ENCODE data around the gene CLIP2.
"Not testable (repeated sequence)": the region's sequence is repeated elsewhere in the genome, so short reads cannot be mapped to it uniquely, and the experiment has no call there.

The CLIP2 gene

DNA sequence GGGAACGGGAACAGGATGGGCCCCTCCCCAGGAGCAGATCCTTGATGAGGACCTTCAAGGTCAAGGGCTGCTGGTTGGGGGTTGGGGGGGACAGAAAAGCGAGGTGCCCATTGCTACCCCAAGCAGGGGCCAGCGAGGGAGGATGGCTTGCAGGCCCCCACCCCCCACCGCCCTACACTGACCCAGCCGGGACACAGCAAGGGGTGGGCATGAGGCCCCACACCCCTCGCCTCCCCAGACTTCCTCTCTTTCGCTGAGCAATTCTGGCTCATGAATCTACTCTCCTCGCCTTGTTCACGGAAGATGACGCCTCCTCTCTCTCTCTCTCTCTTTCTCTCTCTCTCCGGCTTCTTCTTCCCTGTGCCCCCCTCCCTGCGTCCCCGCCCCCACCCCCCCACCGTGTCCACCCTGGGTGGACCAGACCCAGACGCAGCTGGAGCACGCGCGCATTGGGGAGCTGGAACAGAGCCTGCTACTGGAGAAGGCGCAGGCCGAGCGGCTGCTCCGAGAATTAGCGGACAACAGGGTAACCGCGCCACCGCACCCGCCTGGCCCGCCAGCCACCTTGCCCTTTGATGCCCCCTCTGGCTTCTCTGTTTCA lies 83.4 kb downstream of the CLIP2 start:
- DNase-seq (ENCODE audit: low read depth) = no peak

DNA sequence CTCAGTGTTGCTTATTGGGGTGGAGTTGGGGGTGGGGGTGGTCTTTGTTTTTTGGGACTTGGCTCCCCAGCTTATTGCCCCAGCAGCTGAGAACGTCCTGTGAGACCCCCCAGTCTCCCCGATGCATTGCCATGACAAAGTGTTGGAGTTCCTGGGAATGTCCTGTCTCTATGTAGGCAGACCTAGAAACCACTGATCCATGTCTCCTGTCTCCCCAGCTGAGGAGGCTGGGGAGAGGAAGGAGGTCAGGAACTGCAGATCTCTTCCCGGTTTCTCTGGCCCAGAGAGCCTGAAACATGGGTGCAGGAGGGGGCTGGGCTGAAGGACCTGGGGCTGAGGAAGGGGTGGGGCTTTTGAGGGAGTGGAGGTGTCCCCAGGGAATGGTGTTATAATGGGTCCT lies 84.3 kb downstream of the CLIP2 start:
- no peak for DNase-seq (ENCODE audit: low read depth)

DNA sequence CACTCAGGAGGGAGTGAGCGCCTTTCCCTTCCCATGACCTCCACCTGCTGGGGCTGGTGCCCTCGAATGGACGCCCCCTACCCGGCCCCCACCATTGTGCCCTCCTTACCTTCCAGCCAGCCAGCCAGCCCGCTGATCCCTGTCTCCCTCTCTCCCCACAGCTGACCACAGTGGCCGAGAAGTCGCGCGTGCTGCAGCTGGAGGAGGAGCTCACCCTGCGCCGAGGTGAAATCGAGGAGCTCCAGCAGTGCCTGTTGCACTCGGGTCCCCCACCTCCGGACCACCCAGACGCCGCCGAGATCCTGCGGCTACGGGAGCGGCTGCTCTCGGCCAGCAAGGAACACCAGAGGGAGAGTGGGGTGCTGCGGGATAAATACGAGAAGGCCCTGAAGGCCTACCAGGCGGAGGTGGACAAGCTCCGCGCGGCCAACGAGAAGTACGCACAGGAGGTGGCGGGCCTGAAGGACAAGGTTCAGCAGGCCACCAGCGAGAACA lies 86.6 kb downstream of the CLIP2 start:
- no peak for DNase-seq (ENCODE audit: low read depth)

DNA sequence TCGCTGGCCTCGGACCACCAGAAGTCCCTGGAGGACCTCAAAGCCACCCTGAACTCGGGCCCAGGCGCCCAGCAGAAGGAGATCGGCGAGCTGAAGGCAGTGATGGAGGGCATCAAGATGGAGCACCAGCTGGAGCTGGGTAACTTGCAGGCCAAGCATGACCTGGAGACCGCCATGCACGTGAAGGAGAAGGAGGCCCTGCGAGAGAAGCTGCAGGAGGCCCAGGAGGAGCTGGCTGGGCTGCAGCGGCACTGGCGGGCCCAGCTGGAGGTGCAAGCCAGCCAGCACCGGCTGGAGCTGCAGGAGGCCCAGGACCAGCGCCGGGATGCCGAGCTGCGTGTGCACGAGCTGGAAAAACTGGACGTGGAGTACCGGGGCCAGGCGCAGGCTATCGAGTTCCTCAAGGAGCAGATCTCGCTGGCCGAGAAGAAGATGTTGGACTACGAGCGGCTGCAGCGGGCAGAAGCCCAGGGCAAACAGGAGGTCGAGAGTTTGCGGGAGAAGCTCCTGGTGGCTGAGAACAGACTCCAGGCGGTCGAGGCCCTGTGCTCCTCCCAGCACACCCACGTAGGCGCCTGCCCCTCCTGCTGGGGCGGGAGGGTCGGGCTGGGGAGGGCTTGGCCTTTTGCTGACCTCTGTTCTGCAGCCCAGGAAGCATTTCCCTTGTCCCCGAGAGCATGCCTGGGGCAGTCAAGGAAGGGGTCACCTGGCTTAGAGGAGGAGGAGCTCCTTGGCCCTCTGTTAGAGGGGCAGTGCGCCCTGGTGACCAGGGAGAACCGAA lies 87.2 kb downstream of the CLIP2 start:
- no peak for DNase-seq (ENCODE audit: low read depth)

DNA sequence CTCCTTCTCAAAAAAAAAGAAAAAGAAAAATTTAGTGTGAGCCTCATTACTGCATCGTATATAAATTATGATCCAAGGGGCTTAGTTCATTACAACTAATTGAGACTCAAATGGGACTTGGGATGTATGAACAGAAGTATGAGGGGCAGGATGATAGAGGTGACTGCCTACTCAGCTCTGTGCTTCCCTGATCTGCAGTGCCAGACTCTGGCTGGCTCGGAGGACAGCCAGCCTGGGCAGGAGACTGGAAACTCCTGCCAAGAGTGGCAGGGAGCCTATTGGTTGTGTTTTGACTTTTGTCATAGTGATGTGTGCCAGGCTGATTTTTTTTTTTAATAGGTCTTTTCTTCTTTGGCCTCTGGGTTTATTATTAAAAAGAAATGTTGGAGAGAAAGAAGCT lies 90.7 kb downstream of the CLIP2 start:
- no peak for DNase-seq (ENCODE audit: low read depth)

DNA sequence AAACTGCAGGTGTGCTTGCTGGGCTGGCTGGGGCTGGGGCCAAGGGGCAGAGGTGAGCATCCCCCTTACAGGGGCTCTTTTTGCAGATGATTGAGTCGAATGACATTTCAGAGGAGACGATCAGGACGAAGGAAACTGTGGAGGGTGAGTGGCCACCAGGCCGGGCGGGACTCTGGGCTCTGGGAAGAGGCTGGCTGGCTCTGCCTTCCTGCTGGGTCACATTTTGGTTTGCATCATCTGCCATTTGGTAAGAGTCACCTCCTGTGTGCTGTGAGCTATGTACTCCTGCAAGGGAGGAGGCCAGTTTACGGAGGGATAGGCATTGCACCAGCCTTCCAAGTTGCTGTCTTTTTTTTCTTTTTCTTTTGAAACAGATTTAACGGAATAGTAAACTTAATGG lies 91.5 kb downstream of the CLIP2 start:
- no peak for DNase-seq (ENCODE audit: low read depth)

DNA sequence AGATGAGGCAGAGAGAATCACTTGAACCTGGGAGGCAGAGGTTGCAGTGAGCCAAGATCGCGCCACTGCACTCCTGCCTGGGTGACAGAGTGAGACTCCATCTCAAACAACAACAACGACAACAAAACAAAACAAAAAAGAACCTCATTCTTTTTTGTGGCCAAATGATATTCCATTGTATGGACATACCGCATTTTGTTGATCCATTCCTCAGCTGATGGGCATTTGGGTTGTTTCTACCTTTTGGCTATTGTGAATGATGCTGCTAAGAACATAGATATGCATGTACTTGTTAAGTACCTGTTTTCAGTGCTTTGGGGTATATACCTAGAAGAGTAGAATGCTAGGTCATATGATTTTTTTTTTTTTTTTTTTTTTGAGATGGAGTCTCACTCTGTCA lies 94.9 kb downstream of the CLIP2 start:
- DNase-seq (ENCODE audit: low read depth) = not testable (repeated sequence)

DNA sequence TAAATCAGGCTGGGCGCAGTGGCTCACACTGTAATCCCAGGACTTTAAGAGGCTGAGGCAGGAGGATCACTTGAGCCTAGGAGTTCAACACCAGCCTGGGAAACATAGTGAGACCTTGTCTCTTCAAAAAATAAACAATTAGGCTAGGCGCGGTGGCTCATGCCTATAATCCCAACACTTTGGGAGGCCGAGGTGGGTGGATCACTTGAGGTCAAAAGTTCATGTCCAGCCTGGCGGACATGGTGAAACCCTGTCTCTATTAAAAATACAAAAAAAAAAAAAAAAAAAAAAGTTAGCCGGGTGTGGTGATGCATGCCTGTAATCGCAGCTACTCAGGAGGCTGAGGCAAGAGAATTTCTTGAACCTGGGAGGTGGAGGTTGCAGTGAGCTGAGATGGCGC lies 95.6 kb downstream of the CLIP2 start:
- not testable (repeated sequence) for DNase-seq (ENCODE audit: low read depth)

DNA sequence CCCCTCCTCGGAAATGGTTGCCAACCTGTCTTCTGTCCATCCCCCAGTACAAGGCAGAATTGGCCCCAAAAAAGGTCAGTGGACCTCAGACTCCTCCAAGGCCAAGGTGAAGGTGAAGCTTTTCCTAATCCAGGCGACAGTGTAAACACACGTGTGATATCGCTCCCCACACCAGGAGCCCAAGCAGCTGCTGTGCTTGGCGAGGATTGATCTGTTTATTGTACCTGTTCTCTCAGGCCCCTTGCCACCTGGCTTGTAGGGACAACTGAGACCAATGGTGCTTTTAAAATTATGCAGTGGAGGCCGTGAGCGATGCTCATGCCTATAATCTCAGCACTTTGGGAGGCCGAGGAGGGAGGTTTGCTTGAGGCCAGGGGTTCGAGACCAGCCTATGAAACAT lies 98.4 kb downstream of the CLIP2 start:
- no peak for DNase-seq (ENCODE audit: low read depth)

DNA sequence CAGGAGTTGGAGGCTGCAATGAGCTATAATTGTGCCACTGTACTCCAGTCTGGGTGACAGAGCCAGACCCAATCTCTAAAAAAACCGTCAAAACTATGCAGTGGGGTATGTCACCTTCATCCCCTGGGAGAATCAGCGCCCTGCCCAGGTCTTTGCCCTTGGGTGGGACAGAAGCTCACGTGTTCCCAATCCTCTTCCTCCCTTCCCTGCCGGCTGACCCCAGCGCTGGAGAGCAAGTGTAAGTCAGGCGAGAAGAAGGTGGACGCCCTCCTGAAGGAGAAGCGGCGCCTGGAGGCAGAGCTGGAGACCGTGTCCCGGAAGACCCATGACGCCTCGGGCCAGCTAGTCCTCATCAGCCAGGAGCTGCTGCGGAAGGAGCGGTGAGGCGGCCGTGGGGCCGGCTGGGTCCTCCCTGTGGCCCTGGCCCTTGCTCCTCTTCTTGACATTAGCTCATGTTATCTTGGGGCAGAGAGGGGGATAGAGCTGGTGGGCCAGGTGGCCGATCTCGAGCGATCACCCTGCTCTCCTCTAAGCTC lies 99.7 kb downstream of the CLIP2 start:
- no peak for DNase-seq (ENCODE audit: low read depth)

DNA sequence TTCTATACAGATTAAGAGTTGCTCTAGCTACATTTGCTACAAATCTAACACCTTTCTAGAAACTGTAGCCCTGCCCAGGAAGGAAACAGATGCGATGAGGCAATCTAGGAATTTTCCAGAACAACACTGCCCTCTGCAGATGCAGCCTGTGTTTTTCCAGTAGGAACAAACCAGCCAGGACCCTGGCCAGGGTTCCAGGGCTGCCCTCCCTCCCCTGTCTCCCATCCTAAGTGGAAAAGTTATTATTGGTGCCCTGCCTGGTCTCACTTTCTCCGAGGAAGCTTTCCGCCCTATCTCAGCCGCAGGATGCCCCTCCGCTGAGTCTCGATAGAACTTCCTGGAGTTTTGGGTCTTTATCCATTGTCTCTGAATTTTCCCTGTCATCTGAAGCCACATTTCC lies 104.5 kb downstream of the CLIP2 start:
- not testable (repeated sequence) for DNase-seq (ENCODE audit: low read depth)

DNA sequence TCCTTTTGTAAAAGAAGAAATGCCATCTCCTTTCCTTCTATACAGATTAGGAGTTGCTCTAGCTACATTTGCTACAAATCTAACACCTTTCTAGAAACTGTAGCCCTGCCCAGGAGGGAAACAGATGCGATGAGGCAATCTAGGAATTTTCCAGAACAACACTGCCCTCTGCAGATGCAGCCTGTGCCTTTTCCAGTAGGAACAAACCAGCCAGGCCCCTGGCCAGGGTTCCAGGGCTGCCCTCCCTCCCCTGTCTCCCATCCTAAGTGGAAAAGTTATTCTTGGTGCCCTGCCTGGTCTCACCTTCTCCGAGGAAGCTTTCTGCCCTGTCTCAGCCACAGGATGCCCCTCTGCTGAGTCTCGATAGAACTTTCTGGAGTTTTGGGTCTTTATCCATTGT lies 105.4 kb downstream of the CLIP2 start:
- DNase-seq (ENCODE audit: low read depth) = not testable (repeated sequence)

DNA sequence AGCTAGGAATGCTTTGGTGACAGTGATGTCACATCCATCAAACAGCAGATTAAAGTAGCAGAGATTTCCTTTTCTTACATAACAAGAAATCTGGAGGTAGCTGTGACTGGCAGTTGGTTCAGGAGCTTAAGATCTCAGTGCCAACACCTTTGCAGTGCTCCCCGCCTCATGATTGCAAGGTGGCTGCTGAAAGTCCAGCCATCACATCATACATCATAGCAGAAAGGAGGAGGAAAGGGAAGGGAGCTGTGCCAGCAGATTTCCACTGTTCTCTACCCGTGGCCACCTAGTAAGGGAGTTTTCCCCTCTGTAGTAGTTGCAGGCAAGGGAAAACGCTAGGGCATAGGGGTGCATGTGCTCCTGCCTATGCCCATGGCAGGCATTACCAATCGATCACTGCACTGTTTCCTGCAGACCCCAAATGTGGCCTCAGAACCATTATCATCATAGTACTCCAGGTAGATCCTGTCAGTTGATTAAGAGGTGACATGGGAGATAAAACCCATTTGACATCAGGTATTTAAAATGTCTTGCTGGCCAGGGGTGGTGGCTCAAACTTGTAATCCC lies 106.6 kb downstream of the CLIP2 start:
- DNase-seq (ENCODE audit: low read depth) = no peak

DNA sequence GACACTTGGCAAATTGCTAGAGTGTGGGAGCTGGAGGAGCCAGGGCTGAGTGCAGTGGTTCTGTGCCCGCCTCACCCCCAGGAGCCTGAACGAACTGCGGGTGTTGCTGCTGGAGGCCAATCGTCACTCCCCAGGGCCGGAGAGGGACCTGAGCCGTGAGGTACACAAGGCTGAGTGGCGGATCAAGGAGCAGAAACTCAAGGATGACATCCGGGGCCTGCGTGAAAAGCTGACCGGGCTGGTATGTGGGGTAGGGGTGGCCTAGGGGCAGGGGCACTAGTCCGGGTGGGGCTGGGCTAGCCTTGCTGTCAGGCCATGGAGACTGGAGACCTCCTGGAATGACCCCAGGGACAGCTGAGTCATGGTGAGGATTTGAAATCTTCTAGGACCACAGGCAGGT lies 107.8 kb downstream of the CLIP2 start:
- DNase-seq (ENCODE audit: low read depth) = no peak

DNA sequence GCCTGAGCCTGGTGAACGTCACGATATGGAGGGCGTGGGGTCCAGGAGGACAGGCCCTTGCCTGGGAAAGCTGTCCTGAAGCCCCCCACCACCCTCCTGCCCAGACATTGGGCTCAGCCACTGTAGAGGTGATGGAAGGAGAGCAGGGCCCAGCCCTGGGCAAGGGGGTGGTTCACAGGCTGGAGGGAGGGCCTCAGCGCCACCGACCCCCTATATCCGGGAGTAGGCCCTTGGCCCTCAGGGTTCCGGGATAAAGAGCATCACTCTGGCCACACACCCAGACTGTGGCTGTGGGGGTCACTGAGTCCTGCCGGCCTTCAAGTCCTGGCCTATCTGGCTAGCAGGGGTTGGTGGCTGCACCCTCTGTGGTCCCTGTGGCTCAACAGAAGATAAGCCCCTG lies 109.2 kb downstream of the CLIP2 start:
- DNase-seq (ENCODE audit: low read depth) = no peak

DNA sequence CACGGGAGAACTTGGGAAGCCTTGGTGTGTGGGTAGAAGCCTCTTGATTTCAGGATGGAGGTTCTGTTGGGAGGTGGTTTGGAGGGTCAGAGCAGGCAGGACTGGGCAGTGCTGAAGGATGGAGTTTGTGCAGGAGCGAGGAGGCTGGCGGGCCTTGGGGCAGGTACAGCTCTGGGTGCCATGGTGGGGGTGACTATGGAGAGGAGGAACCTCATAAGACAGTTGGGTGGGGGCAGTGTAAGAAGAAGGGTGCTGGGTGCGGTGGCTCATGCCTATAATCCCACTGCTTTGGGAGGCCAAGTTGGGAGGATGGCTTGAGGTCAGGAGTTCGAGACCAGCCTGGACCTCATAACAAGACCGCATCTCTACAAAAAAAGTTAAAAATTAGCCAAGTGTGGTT lies 109.8 kb downstream of the CLIP2 start:
- no peak for DNase-seq (ENCODE audit: low read depth)

DNA sequence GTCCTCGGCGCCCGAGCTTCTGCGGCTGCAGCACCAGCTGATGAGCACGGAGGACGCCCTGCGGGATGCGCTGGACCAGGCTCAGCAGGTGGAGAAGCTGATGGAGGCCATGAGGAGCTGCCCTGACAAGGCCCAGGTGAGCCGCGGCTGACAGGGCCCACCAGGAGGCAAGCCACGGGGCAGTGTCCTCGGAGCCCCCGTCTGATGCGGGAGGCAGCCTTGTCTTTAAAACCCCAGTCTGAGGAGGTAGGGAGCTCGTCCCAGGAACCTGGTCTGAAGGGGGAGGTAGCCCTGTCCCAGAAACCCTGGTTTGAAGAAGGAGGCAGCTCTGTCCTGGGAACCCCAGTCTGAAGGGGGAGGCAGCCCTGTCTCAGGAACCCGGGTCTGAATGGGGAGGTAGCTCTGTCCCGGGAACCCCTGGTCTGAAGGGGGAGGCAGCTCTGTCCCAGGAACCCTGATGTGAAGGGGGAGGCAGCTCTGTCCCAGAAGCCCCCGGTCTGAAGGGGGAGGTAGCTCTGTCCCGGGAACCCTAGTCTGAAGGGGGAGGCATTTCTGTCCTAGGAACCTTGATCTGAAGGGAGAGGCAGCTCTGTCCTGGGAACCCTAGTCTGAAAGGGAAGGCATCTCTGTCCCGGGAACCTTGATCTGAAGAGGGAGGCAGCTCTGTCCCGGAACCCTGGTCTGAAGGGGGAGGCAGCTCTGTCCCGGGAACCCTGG lies 111.4 kb downstream of the CLIP2 start:
- DNase-seq (ENCODE audit: low read depth) = no peak

DNA sequence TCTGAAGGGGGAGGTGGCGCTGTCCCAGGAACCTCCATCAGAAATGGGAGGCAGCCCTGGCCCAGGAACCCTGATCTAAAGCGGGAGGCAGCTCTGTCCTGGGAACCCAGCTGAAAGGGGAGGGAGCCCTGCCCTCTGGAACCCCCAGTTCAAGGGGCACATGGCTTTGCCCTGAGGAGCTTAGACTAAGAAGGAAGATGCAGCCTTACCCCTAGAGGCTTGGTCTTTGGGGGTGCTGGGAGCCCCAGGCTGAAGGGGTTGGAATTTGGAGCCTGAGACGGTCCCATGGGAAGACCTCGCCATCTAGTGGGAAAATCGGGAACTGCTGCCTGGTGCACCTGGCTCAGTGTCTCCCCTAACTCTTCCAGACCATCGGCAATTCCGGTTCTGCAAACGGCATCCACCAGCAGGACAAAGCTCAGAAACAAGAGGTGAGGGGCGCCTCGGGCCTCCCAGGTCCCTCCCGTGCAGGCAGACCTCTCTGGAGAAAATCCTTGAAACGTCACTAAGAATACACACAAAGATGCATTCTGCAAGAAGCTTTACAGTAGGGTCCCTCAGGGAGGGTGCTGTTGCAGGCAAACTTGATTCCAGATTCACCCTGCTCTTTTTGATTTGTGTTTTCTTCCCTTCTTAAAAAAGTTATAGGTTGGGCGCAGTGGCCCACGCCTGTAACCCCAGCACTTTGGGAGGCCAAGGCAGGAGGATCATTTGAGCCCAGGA lies 112.1 kb downstream of the CLIP2 start:
- DNase-seq (ENCODE audit: low read depth) = no peak

DNA sequence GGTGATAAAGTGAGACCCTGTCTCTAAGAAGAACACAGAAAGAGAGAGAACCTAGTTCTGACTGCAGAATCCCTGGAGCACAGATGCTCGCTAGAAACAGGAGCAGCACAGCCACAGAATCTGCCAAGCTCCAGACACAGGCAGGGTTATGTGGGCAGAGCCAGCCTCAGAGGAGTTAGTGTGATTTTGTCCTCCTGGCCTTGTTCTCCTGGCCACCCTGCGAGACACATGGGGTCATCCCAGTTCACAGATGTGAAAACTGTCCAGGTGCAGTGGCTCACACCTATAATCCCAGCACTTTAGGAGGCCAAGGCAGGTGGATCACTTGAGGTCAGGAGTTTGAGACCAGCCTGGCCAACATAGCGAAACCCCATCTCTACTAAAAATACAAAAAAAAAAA lies 113.5 kb downstream of the CLIP2 start:
- DNase-seq (ENCODE audit: low read depth) = not testable (repeated sequence)

DNA sequence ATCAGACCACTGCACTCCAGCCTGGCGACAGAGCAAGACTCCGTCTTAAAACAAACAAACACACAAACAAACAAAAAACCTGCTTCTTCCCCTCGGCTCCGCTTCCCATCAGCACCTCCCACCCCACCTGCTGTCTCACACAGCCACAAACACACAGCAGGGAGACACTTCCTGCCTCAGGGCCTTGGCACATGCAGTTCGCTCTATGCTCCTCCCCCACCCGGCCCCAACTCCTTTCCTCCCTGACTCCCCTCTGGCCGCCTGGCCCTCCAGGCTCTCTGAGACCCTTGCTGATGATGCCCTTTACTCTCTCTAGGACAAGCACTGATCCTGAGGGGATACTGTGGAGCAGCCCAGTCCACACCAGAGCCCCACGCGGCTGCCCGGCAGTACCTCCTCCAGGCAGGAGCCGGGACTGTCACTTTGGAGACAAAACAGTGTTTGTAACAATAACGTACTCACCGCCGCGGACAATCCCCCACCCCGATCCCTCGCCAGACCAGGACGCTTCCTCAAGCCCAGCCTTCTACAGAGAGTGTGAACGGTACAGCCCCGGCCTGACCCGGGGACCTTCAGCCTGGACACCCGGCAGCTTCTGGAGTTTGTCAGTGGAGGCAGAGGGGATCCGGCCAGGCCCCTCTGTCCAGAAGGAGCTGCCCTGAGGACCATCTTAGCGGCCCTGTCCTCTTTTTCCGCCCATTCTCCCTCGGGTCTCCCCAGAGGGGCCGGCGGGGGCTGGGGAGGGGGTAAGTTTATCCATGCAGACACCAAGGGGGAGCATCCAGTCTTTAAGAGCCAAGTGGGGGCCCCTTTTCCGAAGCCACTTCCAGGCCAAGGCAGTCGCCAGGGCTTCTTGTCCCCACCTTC lies 114.5 kb downstream of the CLIP2 start:
- no peak for DNase-seq (ENCODE audit: low read depth)

DNA sequence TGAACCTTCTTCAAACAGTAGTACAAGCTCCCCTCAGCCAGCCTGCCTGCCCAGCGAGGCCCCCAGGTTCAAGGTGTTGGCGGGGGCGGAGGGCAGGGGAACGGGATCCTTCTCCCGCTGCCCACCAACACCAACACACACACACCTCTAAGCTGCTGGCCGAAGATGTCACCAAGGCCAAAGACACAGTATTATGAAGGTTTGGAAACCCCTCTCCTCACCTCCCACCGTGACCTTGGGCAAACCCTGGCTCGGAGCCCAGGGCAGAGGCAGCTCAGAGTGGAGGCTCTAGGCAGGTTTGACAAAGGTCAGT lies 115.1 kb downstream of the CLIP2 start:
- no peak for DNase-seq (ENCODE audit: low read depth)
